Testis (tissue), 2 donors: ENCODE data around the gene ZNF322.
"Not testable (repeated sequence)": the region's sequence is repeated elsewhere in the genome, so short reads cannot be mapped to it uniquely, and the experiment has no call there.

Experiments used
- POLR2A ChIP-seq: fragments of 450-650 bp; IDR thresholded peaks from one replicate; pipeline ENCODE4 v1.6.1; 2017; ENCODE audit warnings: antibody characterized with exemption, mild to moderate bottlenecking, moderate library complexity
- TF ChIP-seq, protein P1 (sequence below), 3 experiments: fragments of 450-650 bp in 2 of 3; fragments of 200-600 bp in 1 of 3; sonication (generic) in 1 of 3; IDR thresholded peaks; one replicate each; pipeline ENCODE4 v1.5.1; 2016 to 2019; ENCODE audit warnings: antibody characterized with exemption in 3 of 3, mild to moderate bottlenecking in 2 of 3, moderate library complexity in 1 of 3

DNA sequence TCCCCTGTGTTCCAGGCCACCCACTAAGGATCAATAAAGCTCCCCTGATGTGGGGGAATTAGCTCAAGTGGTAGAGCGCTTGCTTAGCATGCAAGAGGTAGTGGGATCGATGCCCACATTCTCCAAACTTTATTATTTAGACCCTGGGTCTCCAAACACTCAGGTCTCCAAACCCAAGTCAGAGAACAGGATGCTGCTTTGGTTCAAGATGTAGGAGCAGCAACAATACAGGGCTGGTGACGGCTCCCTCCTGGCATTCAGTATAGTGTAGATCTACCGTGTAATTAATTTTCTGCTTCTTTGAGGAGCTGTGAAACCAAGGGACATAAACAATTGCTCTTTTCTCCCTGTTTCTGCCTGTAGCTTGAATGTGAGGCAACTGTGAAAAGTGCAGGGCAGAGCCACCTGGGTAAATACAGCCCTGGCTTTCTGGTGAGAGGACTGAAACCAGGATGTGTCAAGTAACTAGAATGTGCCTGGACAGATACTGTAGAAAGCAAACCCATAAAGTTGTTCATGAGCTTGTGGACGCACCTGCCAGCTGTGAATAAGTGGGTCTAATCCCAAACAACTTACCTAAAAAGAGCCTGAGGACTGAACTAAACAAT is 23.0 kb upstream of the ZNF322 start:
- TF ChIP-seq, protein P1, sequence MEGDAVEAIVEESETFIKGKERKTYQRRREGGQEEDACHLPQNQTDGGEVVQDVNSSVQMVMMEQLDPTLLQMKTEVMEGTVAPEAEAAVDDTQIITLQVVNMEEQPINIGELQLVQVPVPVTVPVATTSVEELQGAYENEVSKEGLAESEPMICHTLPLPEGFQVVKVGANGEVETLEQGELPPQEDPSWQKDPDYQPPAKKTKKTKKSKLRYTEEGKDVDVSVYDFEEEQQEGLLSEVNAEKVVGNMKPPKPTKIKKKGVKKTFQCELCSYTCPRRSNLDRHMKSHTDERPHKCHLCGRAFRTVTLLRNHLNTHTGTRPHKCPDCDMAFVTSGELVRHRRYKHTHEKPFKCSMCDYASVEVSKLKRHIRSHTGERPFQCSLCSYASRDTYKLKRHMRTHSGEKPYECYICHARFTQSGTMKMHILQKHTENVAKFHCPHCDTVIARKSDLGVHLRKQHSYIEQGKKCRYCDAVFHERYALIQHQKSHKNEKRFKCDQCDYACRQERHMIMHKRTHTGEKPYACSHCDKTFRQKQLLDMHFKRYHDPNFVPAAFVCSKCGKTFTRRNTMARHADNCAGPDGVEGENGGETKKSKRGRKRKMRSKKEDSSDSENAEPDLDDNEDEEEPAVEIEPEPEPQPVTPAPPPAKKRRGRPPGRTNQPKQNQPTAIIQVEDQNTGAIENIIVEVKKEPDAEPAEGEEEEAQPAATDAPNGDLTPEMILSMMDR (IDR thresholded peaks at IDR 0.05): not testable (repeated sequence)
- not testable (repeated sequence) for TF ChIP-seq POLR2A
